ENCODE data around the gene FARSA.
"Not testable (repeated sequence)": the region's sequence is repeated elsewhere in the genome, so short reads cannot be mapped to it uniquely, and the experiment has no call there.

FARSA gene

GRCh38 chr19:12918253-12918652 lies 15.3 kb downstream of the FARSA start (continued):
- no peak for TF ChIP-seq ZFP3 (CRISPR knock-in tag; IDR thresholded peaks at IDR 0.05)
- no peak for TF ChIP-seq GLIS3 (CRISPR knock-in tag; IDR thresholded peaks at IDR 0.05)
- no peak for TF ChIP-seq TCF4 (CRISPR knock-in tag; IDR thresholded peaks at IDR 0.05; ENCODE audit: borderline replicate concordance)
- TF ChIP-seq PATZ1 (CRISPR knock-in tag; IDR thresholded peaks at IDR 0.05; ENCODE audit: borderline replicate concordance) = no peak

- not testable (repeated sequence) for ATAC-seq
Measured at GRCh38 chr19:12915860-12916259, 17.7 kb downstream of the FARSA start.

- TF ChIP-seq TOX (CRISPR knock-in tag; IDR thresholded peaks at IDR 0.05; ENCODE audit: borderline replicate concordance) = no peak
- TF ChIP-seq CREB5 (CRISPR knock-in tag; IDR thresholded peaks at IDR 0.05; ENCODE audit: low read depth) = no peak
- no peak for TF ChIP-seq TCF4 (CRISPR knock-in tag; IDR thresholded peaks at IDR 0.05; ENCODE audit: borderline replicate concordance)
- TF ChIP-seq CSRNP3 (CRISPR knock-in tag; IDR thresholded peaks at IDR 0.05) = no peak
- no peak for TF ChIP-seq OSR1 (CRISPR knock-in tag; IDR thresholded peaks at IDR 0.05)
- TF ChIP-seq SNAI2 (CRISPR knock-in tag; IDR thresholded peaks at IDR 0.05) = no peak
- TF ChIP-seq TSHZ2 (CRISPR knock-in tag; IDR thresholded peaks at IDR 0.05) = no peak
- no peak for TF ChIP-seq ZC3H10 (CRISPR knock-in tag; IDR thresholded peaks at IDR 0.05)
- no peak for TF ChIP-seq PATZ1 (CRISPR knock-in tag; IDR thresholded peaks at IDR 0.05; ENCODE audit: borderline replicate concordance)
- no peak for TF ChIP-seq ZNF565 (CRISPR knock-in tag; conservative IDR thresholded peaks at IDR 0.05; ENCODE audit: low read depth)
- no peak for TF ChIP-seq ZNF8 (CRISPR knock-in tag; IDR thresholded peaks at IDR 0.05)
- no peak for TF ChIP-seq ARNTL (CRISPR knock-in tag; IDR thresholded peaks at IDR 0.05; ENCODE audit: borderline replicate concordance, low read depth)
- no peak for TF ChIP-seq PPARA (CRISPR knock-in tag; IDR thresholded peaks at IDR 0.05; ENCODE audit: borderline replicate concordance)
- no peak for TF ChIP-seq RARB (CRISPR knock-in tag; IDR thresholded peaks at IDR 0.05)
- no peak for TF ChIP-seq CSDC2 (CRISPR knock-in tag; IDR thresholded peaks at IDR 0.05)
- TF ChIP-seq GLIS3 (CRISPR knock-in tag; IDR thresholded peaks at IDR 0.05) = no peak
- TF ChIP-seq ISL1 (CRISPR knock-in tag; IDR thresholded peaks at IDR 0.05) = no peak
- TF ChIP-seq BACH2 (CRISPR knock-in tag; IDR thresholded peaks at IDR 0.05; ENCODE audit: borderline replicate concordance) = no peak
- TF ChIP-seq POU6F1 (CRISPR knock-in tag; IDR thresholded peaks at IDR 0.05; ENCODE audit: borderline replicate concordance, low read depth) = no peak
Measured at GRCh38 chr19:12913851-12914690, 19.4 kb downstream of the FARSA start.

More at GRCh38 chr19:12913851-12914690, 19.4 kb downstream of the FARSA start:
- ATAC-seq = no peak

Measured in SK-N-SH treated with all-trans-retinoic acid at 6 μM for 48 hours (cell line).